Neural cell (in vitro differentiated cells): ENCODE data around the gene COL5A1. TPM values are rescaled to one million over a fixed set of nuclear protein-coding genes. Genes with fewer than 3 reads are reported as not detected.

Experiments
- H2AFZ ChIP-seq: fragments of 200-600, 300-800 bp; sonication (generic), shearing (Covaris generic); 2 replicates; pipeline ENCODE4 v1.6.0; 2014; ENCODE audit warnings: low read depth, mild to moderate bottlenecking, antibody characterized with exemption, low read length, moderate library complexity
- H3F3A ChIP-seq: fragments of 200-600 bp; shearing (Covaris generic); 2 replicates; pipeline ENCODE4 v1.6.1; 2016; ENCODE audit warnings: mild to moderate bottlenecking, moderate library complexity, mixed read lengths, antibody characterized with exemption, low read length; ENCODE audit not compliant: insufficient read depth, poor library complexity, severe bottlenecking
- H3K27ac ChIP-seq: fragments of 200-600, 300-800 bp; sonication (generic), shearing (Covaris generic); 2 replicates; pipeline ENCODE4 v1.5.1; 2014; ENCODE audit warnings: mild to moderate bottlenecking, low read length, moderate library complexity
- H3K27me3 ChIP-seq: fragments of 300-800, 200-600 bp; sonication (generic), shearing (Covaris generic); 2 replicates; pipeline ENCODE4 v1.6.0; 2014; ENCODE audit warnings: mild to moderate bottlenecking, low read depth, low read length, moderate library complexity; ENCODE audit not compliant: insufficient read depth
- H3K36me3 ChIP-seq: fragments of 300-800, 200-600 bp; sonication (generic), shearing (Covaris generic); 2 replicates; pipeline ENCODE4 v1.5.1; 2014; ENCODE audit warnings: mild to moderate bottlenecking, antibody characterized with exemption, low read length, moderate library complexity; ENCODE audit not compliant: insufficient read depth
- H3K4me2 ChIP-seq: fragments of 300-800, 200-600 bp; sonication (generic), shearing (Covaris generic); 2 replicates; pipeline ENCODE4 v1.6.0; 2014; ENCODE audit warnings: mild to moderate bottlenecking, low read length
- H3K4me3 ChIP-seq: fragments of 300-800, 200-600 bp; sonication (generic), shearing (Covaris generic); 2 replicates; pipeline ENCODE4 v1.5.1; 2014; ENCODE audit warnings: mild to moderate bottlenecking, low read length, moderate library complexity
- H3K79me2 ChIP-seq: fragments of 200-600 bp; shearing (Covaris generic); replicated peaks from 2 replicates; pipeline ENCODE4 v1.6.0; 2014; ENCODE audit warnings: mild to moderate bottlenecking, low read length, moderate library complexity; ENCODE audit not compliant: insufficient read depth
- H3K9ac ChIP-seq: fragments of 300-800, 200-600 bp; sonication (generic), shearing (Covaris generic); 2 replicates; pipeline ENCODE4 v1.6.1; 2016; ENCODE audit warnings: mild to moderate bottlenecking, low read length, mixed read lengths
- H3K9me2 ChIP-seq: fragments of 200-600 bp; shearing (Covaris generic); 2 replicates; pipeline ENCODE4 v1.6.1; 2016; ENCODE audit warnings: mild to moderate bottlenecking, low read length, mixed read lengths; ENCODE audit not compliant: insufficient read depth
- H3K9me3 ChIP-seq: fragments of 200-600, 300-800 bp; sonication (generic), shearing (Covaris generic); 2 replicates; pipeline ENCODE4 v1.6.1; 2016; ENCODE audit warnings: mild to moderate bottlenecking, mixed run types, low read length, moderate library complexity, mixed read lengths
- H4K20me1 ChIP-seq: fragments of 200-600 bp; shearing (Covaris generic); 2 replicates; pipeline ENCODE4 v1.6.1; 2016; ENCODE audit warnings: mild to moderate bottlenecking, mixed run types; ENCODE audit not compliant: insufficient read depth
- CTCF ChIP-seq: fragments of 450-650 bp; IDR thresholded peaks from 2 replicates; pipeline ENCODE4 v1.5.1; 2014; ENCODE audit warnings: antibody characterized with exemption, mild to moderate bottlenecking, moderate library complexity; ENCODE audit not compliant: poor library complexity, severe bottlenecking
- EP300 ChIP-seq: fragments of 450-650 bp; conservative IDR thresholded peaks from 2 replicates; pipeline ENCODE4 v1.6.1; 2014; ENCODE audit warnings: antibody characterized with exemption, mild to moderate bottlenecking, moderate library complexity; ENCODE audit not compliant: poor library complexity, severe bottlenecking
- EZH2 ChIP-seq: fragments of 200-600, 300-800 bp; shearing (Covaris generic), sonication (generic); IDR thresholded peaks from 2 replicates; pipeline ENCODE4 v1.6.1; 2014; ENCODE audit warnings: antibody characterized with exemption, low read length, borderline replicate concordance, mild to moderate bottlenecking; ENCODE audit not compliant: insufficient read depth, poor library complexity, severe bottlenecking
- MXI1 ChIP-seq: fragments of 450-650 bp; conservative IDR thresholded peaks from 2 replicates; pipeline ENCODE4 v1.6.1; 2014; ENCODE audit warnings: antibody characterized with exemption, mild to moderate bottlenecking; ENCODE audit not compliant: poor library complexity, severe bottlenecking
- POLR2AphosphoS5 ChIP-seq: IDR thresholded peaks from 2 replicates; pipeline ENCODE4 v1.6.1; 2012
- RAD21 ChIP-seq: fragments of 450-650 bp; conservative IDR thresholded peaks from 2 replicates; pipeline ENCODE4 v1.6.1; 2014; ENCODE audit warnings: antibody characterized with exemption, mild to moderate bottlenecking, moderate library complexity
- REST ChIP-seq: IDR thresholded peaks from 2 replicates; pipeline ENCODE4 v1.6.1; 2012; ENCODE audit warnings: borderline replicate concordance
- SMC3 ChIP-seq: fragments of 450-650 bp; conservative IDR thresholded peaks from 2 replicates; pipeline ENCODE4 v1.6.1; 2014; ENCODE audit warnings: antibody characterized with exemption, mild to moderate bottlenecking, moderate library complexity; ENCODE audit not compliant: poor library complexity
- TAF1 ChIP-seq: IDR thresholded peaks from 2 replicates; pipeline ENCODE4 v1.6.1; 2012; ENCODE audit warnings: low read depth
- polyA plus RNA-seq: library from polyadenylated mRNA; depleted of rRNA; stranded (reverse); fragments of >200 nt; gene quantifications from 2 replicates; pipeline ENCODE4 v1.2.3, GENCODE V29; 2014

The COL5A1 gene
- polyA plus RNA-seq, 1 donor from 2014 or later = not detected

- no peak overlapping the region for H3K27ac ChIP-seq
- H3K9me3 ChIP-seq = no peaks in the 10 kb centered on the region
- H2AFZ ChIP-seq = no peak overlapping the region
- no peaks in the 10 kb centered on the region for H3K79me2 ChIP-seq
- TF ChIP-seq EZH2 (no peak), TAF1 (no peak), RAD21 (no peak), POLR2AphosphoS5 (no peak), EP300 (no peak), SMC3 (no peak), MXI1 (no peak), REST (no peak), CTCF (no peak)
- H3K4me3 ChIP-seq = no peak overlapping the region
- H4K20me1 ChIP-seq = no peaks in the 10 kb centered on the region
- no peaks in the 10 kb centered on the region for H3F3A ChIP-seq
- H3K27me3 ChIP-seq = no peaks in the 10 kb centered on the region
- H3K4me2 ChIP-seq = no peak overlapping the region
- no peaks in the 10 kb centered on the region for H3K36me3 ChIP-seq
- H3K9ac ChIP-seq = no peak overlapping the region
- no peaks in the 10 kb centered on the region for H3K9me2 ChIP-seq
Measured at GRCh38 chr9:134634667-134635230, 6.9 kb upstream of the COL5A1 start.

- no peak for TF ChIP-seq POLR2AphosphoS5
- no peak for TF ChIP-seq RAD21
- no peak for TF ChIP-seq MXI1
- no peak for TF ChIP-seq EP300
- no peak for TF ChIP-seq EZH2
- TF ChIP-seq TAF1 = no peak
- no peak for TF ChIP-seq REST
- TF ChIP-seq SMC3 = no peak
- TF ChIP-seq CTCF = no peak
- H4K20me1 ChIP-seq = no peaks in the 10 kb centered on the region
- H3K27ac ChIP-seq = no peak overlapping the region
- H3K27me3 ChIP-seq = peaks cover 2% of the 10 kb centered on the region
- H3F3A ChIP-seq = no peaks in the 10 kb centered on the region
- H3K9me3 ChIP-seq = no peaks in the 10 kb centered on the region
- no peak overlapping the region for H2AFZ ChIP-seq
- no peak overlapping the region for H3K4me3 ChIP-seq
- H3K9me2 ChIP-seq = no peaks in the 10 kb centered on the region
- no peak overlapping the region for H3K9ac ChIP-seq
- H3K79me2 ChIP-seq = no peaks in the 10 kb centered on the region
- H3K4me2 ChIP-seq = no peak overlapping the region
- H3K36me3 ChIP-seq = no peaks in the 10 kb centered on the region
Measured at GRCh38 chr9:134635351-134636148, 6.1 kb upstream of the COL5A1 start.
